Heart right ventricle (tissue), 16 donors: ENCODE data around the gene ANKRD24. TPM values are rescaled to one million over a fixed set of nuclear protein-coding genes. Genes with fewer than 3 reads are reported as not detected.
"Not testable (repeated sequence)": the region's sequence is repeated elsewhere in the genome, so short reads cannot be mapped to it uniquely, and the experiment has no call there.

ENCODE experiments used
- ATAC-seq, 8 donors: fragments of 200-7000 bp; cut with Tn5 transposase; one replicate each; pipeline ENCODE4 v1.9.1; 2020; ENCODE audit warnings: mild to moderate bottlenecking in 8 of 8, moderate library complexity in 8 of 8, moderate number of reproducible peaks in 1 of 8
- DNase-seq, 2 donors: peaks; one replicate each; pipeline ENCODE4 v3.0.0-alpha.2; 2020
- H3K27ac ChIP-seq, 10 donors: fragments of 200-600 bp; sonication (generic) in 2 of 10; one replicate each; pipeline versions ENCODE4 v1.5.0 to v1.8.0; 2020 to 2022; ENCODE audit warnings: mild to moderate bottlenecking in 3 of 10
- H3K27me3 ChIP-seq, 7 donors: fragments of 200-600 bp; one replicate each; pipeline ENCODE4 v1.8.0; 2021 to 2022; ENCODE audit warnings: mild to moderate bottlenecking in 2 of 7
- H3K36me3 ChIP-seq, 9 donors: fragments of 200-600 bp; sonication (generic) in 1 of 9; one replicate each; pipeline versions ENCODE4 v1.5.0 to v1.8.0; 2020 to 2022; ENCODE audit warnings: mild to moderate bottlenecking in 2 of 9
- H3K4me1 ChIP-seq, 9 donors: fragments of 200-600 bp; sonication (generic) in 1 of 9; one replicate each; pipeline versions ENCODE4 v1.5.0 to v1.8.0; 2020 to 2022; ENCODE audit warnings: mild to moderate bottlenecking in 4 of 9
- H3K4me3 ChIP-seq, 10 donors: fragments of 200-600 bp; sonication (generic) in 2 of 10; one replicate each; pipeline versions ENCODE4 v1.5.0 to v1.8.0; 2020 to 2022; ENCODE audit warnings: mild to moderate bottlenecking in 7 of 10, moderate library complexity in 2 of 10
- H3K9me3 ChIP-seq, 11 donors: fragments of 200-600 bp in 10 of 11; sonication (generic) in 2 of 11; one replicate each; pipeline versions ENCODE4 v1.5.0 to v1.8.0; 2013 to 2022; ENCODE audit warnings: mild to moderate bottlenecking in 2 of 11, control low read depth in 1 of 11, moderate library complexity in 1 of 11
- CTCF ChIP-seq, 9 donors: fragments of 200-600 bp; sonication (generic) in 2 of 9; IDR thresholded peaks; one replicate each; pipeline versions ENCODE4 v1.5.0 to v1.8.0; 2021 to 2022; ENCODE audit warnings: antibody characterized with exemption in 9 of 9, mild to moderate bottlenecking in 5 of 9, moderate library complexity in 1 of 9
- WGBS, 2 donors: extraction: QIAGEN DNeasy Blood & Tissue Kit; methylation state at CpG; one replicate each; pipeline ENCODE4 v1.1.7; 2013; ENCODE audit warnings: inconsistent platforms in 1 of 2; 5-methylcytosine and 5-hydroxymethylcytosine counted together
- intact Hi-C, 10 donors: fragments of 100-400 bp; cut with DNase I; formaldehyde crosslinking; loops; one replicate each; pipeline versions ENCODE4 v1.11.1 to v1.14.2; 2022
- polyA plus RNA-seq, 2 donors: library from polyadenylated mRNA; stranded (reverse); fragments of 200-250 nt; gene quantifications; one replicate each; pipeline ENCODE4 v1.2.3, GENCODE V29; 2013
- total RNA-seq, 10 donors: library from RNA; stranded (reverse); fragmentation: NEBNext Ultra II Directional in 3 of 10; extraction: Animal tissue kit (Norgen Biotek cat#: 25700) in 3 of 10; gene quantifications; one replicate each; pipeline versions ENCODE4 v1.2.1 to v1.2.4, GENCODE V29; 2021 to 2023
- donor health status: Arrhythmogenic right ventricular cardiomyopathy.
- donor health status: ischemic (EF 13 %, LVEDD 7.1; RV severe dilation, severe dysfunction).
- donor health status: healthy with polysubstance abuse.
- donor health status: DM: no; HTN: yes; CAD: no.
- donor health status: DM: no; HTN: no; CAD: no.
- donor health status: ischemic (EF 25% LVEDD 6.9; RV normal size, moderate dysfunction).
- donor health status: ischemic (EF 25% LVEDD 5.7; RV mildly dilated, moderate dysfunction).
- donor health status: healthy.
- donor health status: DM: yes; HTN: yes; CAD: no.
- donor health status: Ischemic cardiomyopathy.
- donor health status: ischemic (EF 35%, LVEDD 5.7; RV mildly dilated, moderate dysfunction).
- donor health status: nonischemic (EF 11% LVEDD 7.7; RV severe dilation, severe dysfunction).
- donor health status: DM: yes; HTN: yes; CAD: no.
- donor health status: PGD.
- donor health status: ischemic (EF 29% LVEDD 5.4; RV normal size, mild dysfunction).
- donor health status: nonischemic (EF 23%, LVEDD 6.1; RV moderate dilation, normal function).

ANKRD24 gene
- total and polyA plus RNA-seq, 12 donors, result 0.12 to 1.0 (median 0.29) TPM

- ATAC-seq (no peak), DNase-seq (no peak)
- Histone ChIP-seq H3K4me1 (peaks cover 0 to 11% (median 0%) of the 10 kb centered on the region in 9 donors), H3K4me3 (no peak overlapping the region), H3K9me3 (no peaks in the 10 kb centered on the region), H3K27ac (no peak overlapping the region), H3K36me3 (no peaks in the 10 kb centered on the region), H3K27me3 (peaks cover 0 to 70% (median 38%) of the 10 kb centered on the region in 7 donors)
- intact Hi-C loops, result no loop called here
- WGBS, 2 donors, result 44 to 47% methylated on average over 21 of the region's 21 CpGs
- no peak for TF ChIP-seq CTCF (IDR thresholded peaks at IDR 0.05)
Measured at GRCh38 chr19:4232614-4233281, 50.3 kb downstream of the ANKRD24 start.

- H3K27me3 ChIP-seq, result peaks cover 0 to 64% (median 38%) of the 10 kb centered on the region in 7 donors
Measured at GRCh38 chr19:4233282-4233853, 50.9 kb downstream of the ANKRD24 start.

GRCh38 chr19:4234142-4234861 lies 51.8 kb downstream of the ANKRD24 start:
- no peaks in the 10 kb centered on the region for H3K9me3 ChIP-seq
- no peak for DNase-seq
- H3K27me3 ChIP-seq, result peaks cover 0 to 54% (median 31%) of the 10 kb centered on the region in 7 donors
- no peak for ATAC-seq
- TF ChIP-seq CTCF (IDR thresholded peaks at IDR 0.05), result no peak
- WGBS, 2 donors, result 52 to 54% methylated on average over 21 of the region's 21 CpGs
- no peaks in the 10 kb centered on the region for H3K36me3 ChIP-seq
- intact Hi-C loops, result no loop called here
- no peak overlapping the region for H3K4me3 ChIP-seq
- peaks cover 0 to 5% (median 0%) of the 10 kb centered on the region in 9 donors for H3K4me1 ChIP-seq
- H3K27ac ChIP-seq, result no peak overlapping the region

More at GRCh38 chr19:4233282-4233853, 50.9 kb downstream of the ANKRD24 start:
- WGBS, 2 donors, result 36 to 38% methylated on average over 11 of the region's 11 CpGs
- intact Hi-C loops, result no loop called here
- Histone ChIP-seq H3K36me3 (no peaks in the 10 kb centered on the region), H3K27ac (no peak overlapping the region), H3K4me3 (no peak overlapping the region), H3K4me1 (peaks cover 0 to 11% (median 0%) of the 10 kb centered on the region in 9 donors), H3K9me3 (no peaks in the 10 kb centered on the region)
- DNase-seq (peak in 1 of 2 donors; percentile 56), ATAC-seq (peak in 3 of 8 donors; percentile 39 to 55 (median 47))
- peak in 8 of 9 donors; percentile 24 to 67 (median 39) for TF ChIP-seq CTCF (IDR thresholded peaks at IDR 0.05)

GRCh38 chr19:4234862-4235201 lies 52.3 kb downstream of the ANKRD24 start:
- DNase-seq (no peak), ATAC-seq (no peak)
- Histone ChIP-seq H3K9me3 (no peaks in the 10 kb centered on the region), H3K36me3 (no peaks in the 10 kb centered on the region), H3K27me3 (peaks cover 0 to 49% (median 26%) of the 10 kb centered on the region in 7 donors), H3K27ac (no peak overlapping the region), H3K4me3 (no peak overlapping the region), H3K4me1 (no peaks in the 10 kb centered on the region)
- no peak for TF ChIP-seq CTCF (IDR thresholded peaks at IDR 0.05)
- intact Hi-C loops, result no loop called here
- 72 to 75% methylated on average over 13 of the region's 13 CpGs for WGBS, 2 donors

- H3K27ac ChIP-seq, intact Hi-C loops, ATAC-seq, H3K36me3 ChIP-seq, DNase-seq, H3K4me3 ChIP-seq, H3K4me1 ChIP-seq: not testable (repeated sequence)
- WGBS, 2 donors, result 94% methylated on average over 16 of the region's 16 CpGs
- Histone ChIP-seq H3K27me3 (peaks cover 0 to 30% (median 15%) of the 10 kb centered on the region in 7 donors), H3K9me3 (peaks cover 0 to 15% (median 0%) of the 10 kb centered on the region in 11 donors)
Measured at GRCh38 chr19:4237510-4237909, 55.0 kb downstream of the ANKRD24 start.
